ENCODE measurements around the gene TRAPPC3. TPM values are rescaled to one million over a fixed set of nuclear protein-coding genes. Genes with fewer than 3 reads are reported as not detected.

Gene TRAPPC3
- polyA plus RNA-seq, 10 donors = 32.3 to 44.8 (median 33.9) TPM

- no peak for DNase-seq
Measured at GRCh38 chr1:36128126-36128904, 21.0 kb downstream of the TRAPPC3 start.

DNA sequence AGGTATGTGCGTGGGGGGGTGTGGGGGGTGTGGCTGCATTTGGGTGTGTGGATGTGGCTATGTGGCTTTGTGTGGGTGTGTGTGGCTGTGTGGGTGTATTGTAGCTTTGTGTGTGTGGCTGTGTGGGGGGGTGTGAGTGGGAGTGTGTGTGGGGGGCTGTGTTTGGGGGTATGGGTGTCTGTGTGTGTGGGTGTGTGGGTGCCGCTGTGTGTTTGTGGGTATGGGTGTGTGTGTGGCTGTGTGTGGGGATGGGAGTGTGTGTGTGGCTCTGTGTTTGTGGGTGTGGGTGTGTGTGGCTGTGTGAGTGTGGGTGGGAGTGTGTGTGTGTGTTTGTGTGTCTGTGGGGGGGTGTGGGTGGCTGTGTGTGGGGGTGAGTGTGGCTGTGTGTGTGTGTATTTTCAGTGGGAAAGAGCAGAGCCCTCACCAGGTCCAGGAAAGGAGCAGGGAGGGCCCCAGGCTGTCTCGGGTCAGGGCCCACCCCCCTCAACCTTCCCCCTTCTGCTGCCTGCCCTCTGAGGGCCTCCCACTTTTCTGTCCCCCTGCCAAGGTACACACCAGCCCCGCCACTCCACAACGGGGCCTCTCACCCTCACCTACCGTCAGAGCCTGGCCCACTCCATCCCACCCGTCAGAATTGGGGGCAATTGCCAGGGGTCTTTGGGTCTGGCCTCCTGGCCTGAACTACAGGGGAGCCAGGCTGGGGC, 22.3 kb downstream of the TRAPPC3 start:
- DNase-seq = no peak

DNA sequence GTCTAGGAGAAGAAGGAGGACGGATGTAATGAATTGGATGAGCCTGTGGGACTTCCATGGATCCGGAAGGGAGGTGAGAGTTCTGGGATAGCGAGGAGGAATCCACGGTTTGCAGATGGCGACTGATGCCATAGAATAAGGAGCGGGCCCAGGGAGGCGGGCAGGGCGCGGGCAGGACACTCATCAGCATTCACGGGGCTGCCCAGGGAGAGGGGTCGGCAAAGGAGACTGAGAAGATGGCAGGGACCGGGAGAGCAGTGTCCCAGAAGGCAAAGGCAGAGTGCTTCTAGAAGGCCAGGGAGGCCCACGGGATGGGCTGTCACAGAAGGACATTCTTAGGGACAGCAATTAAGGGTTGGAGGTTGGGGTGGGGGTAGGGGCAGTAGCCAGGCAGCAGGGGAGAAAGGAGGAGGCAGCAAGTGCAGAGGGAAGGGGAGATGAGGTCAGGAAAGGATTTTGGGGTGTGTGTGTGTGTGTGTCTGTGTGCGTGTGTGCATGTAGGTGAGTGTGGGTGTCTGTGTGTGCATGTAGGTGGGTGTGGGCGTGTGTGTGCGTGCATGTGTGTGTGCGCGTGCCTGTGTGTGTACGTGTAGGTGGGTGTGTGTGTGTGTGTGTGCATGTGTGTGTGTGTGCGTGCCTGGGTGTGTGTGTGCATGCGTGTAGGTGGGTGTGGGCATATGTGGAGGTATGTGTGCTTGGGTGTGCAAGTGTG, 23.1 kb downstream of the TRAPPC3 start:
- no peak for DNase-seq

DNA sequence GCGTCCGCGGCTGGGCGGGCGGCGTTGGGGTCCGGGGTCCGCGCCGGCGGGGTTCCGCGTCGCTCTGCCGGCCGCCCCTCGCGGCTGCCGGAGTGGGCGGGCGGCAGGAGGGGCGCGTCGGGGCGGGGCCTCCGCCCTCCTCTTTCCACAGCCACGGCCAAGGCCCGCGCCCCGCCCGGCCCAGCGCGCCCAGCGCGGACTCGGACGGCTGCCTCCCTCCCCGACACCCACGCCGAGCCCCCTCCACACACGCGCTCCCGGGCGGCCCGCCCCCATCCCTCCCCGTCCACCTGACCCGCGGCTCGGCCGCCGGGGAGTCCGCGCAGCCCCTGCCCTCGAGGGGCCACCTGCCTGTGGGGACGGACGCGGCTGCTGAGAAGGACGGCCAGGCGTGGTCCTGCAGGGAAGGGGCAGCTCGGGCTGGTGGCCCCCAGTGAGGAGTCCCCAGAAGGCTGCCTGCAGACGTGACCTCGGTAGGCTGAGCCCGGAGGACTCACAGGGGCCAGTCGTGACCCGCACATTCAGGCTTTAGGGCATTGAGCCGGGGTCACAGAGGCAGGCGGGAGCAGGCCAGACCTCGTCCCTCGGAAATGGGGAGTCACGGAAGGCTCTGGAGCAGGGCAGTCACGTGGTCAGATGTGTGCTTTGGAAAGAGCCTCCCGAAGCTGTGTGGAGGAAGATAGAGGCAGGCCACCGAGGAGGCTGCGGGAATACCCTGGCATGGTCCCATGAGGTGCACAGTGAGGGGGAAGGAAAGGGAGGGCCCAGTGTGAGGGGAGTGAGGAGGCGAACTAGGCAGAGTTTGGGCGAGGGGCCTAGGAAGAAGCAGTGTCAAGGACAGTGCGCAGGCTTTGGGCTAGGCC, 23.9 kb downstream of the TRAPPC3 start, which contains the start of gene COL8A2:
Gene COL8A2, minus strand, starts transcription at position 94 of the 863 bp plus-strand sequence. CDS start 24,980 bp downstream, outside the sequence.
- peak in 2 of 3 donors; percentile 73 to 84 for DNase-seq

DNA sequence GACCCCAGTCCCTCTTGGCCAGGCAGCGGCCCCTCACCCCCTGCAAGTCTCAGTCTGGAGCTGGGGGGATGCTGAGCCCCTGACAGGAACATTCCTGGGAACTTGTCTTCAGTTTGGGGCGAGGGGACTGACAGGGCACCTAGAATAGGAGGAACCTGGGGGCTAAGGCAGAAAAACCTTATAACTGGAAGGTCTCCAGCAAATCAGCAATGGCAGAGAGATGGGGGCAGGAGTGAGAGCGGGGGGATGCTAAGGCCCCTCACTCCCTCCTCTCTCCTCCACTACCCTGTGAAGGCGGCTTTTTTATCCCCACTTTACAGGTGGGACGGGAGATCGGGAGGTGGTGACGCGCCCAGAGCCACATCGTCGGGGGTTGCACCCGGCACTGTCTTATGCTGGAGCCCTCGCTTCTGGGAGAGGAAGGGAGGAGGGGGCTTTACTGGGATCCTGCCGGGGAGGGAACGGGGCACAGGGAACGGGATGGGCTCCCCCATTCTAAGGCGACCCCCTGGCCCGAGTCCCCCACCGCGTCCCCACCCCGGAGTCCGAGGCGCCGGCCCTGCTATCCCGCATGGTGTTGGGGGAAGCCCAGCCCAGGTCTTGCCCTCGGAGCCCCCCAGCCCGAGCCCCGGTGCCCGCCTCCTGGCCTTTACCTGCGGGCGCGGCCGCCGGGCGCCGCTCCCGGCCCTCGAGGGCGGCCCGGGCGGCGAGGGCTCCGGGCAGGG, 24.7 kb downstream of the TRAPPC3 start:
- DNase-seq = no peak

DNA sequence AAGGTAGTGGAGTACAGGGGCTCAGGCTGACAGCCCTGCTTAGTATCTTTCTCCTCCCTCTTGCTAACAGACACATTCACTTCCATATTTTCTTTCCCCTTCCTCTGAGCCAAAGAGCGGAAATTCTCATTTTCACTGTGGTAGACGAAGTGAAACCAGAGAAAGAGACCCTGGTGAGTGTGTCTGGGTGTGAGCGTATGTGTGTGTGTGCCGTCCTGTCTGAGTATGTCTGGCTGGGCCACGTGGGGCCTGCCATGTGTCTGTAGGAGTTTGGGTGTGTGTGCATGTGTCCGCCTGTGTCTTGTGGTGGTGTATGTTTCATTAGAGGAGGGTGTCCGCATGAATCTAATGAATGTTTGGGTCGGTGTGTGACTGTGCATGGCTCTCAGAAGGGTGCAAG, 25.9 kb downstream of the TRAPPC3 start:
- DNase-seq = peak in 1 of 3 donors; percentile 73

- DNase-seq = no peak
Measured at GRCh38 chr1:36122062-36123030, 26.9 kb downstream of the TRAPPC3 start.

DNA sequence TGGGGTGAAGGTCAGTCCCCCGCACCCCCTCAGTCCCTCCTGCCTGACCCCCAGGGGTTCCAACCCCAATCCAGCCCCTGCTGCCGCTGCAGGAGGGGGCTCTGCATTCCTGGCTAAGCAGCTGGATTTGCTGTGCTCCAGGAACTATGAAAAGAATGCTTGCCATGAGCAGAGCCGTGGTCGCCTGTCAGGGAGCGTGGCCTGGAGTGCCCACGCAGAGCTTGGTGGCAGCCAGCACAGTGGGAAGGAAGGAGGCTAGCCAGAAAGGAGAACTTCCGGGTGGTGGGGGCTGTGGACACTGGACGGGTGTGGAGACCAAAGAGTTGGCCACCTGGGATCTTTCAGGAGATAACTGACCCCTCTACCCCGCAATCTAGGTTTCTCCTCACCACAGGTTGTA, 29.8 kb downstream of the TRAPPC3 start:
- DNase-seq = no peak

DNA sequence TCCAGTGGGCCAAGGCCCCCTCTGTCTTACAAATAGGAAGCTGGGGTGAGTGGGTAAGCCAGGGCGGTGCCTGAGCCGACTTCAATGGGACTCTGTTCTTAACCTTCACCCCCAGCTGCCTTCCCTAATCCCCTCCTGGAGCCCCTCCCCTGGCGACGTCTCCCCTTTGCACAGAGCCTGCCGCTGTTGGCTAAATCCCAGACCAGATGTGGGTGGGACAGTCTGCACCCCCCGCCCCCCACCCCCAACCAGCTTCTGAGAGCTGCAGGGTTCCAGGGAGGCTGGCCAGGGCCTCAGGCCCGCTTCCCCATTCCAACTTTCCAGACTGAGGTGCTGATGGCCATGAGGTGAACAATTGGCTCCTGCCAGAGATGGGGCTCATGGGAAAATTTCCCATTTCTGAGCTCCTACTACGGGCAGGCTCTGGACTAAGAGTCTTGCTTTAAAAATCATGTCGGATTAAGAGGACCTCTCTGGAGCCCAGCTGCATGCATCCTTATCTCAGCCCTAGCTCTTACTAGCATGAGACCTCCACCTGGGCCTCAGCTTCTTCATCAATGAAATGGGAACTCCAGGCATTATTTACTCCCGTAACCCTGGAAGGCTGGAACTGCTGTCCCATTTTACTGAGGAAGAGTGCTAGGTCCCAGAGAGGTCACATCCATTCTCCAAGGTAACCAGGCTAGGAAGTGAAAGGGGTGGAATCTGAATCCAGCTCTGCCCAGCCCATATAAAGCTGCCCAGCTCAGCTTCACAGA, 30.7 kb downstream of the TRAPPC3 start:
- no peak for DNase-seq

DNA sequence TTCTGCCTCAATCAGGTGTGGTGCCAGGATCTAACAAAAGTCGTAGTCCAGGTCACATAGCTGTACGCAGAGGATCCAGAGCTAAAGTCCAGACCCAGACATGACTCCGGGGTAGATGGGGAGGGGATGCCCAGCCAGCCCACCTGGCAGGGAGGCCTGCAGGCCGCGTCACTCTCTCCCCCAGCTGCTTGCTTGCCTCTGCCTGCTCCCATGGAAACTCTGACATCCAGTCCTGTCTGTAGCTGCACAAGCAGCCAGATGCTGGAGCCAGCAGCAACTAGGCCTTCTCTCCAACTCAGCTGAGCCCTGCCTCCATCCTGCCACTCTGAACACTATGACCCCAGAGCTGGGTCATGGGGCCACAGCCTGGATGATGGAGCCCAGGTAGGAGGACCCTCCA, 32.4 kb downstream of the TRAPPC3 start:
- DNase-seq = peak in 2 of 3 donors; percentile 77 to 87

- DNase-seq = peak in 1 of 3 donors; percentile 17
Measured at GRCh38 chr1:36115931-36116330, 33.4 kb downstream of the TRAPPC3 start.

DNA sequence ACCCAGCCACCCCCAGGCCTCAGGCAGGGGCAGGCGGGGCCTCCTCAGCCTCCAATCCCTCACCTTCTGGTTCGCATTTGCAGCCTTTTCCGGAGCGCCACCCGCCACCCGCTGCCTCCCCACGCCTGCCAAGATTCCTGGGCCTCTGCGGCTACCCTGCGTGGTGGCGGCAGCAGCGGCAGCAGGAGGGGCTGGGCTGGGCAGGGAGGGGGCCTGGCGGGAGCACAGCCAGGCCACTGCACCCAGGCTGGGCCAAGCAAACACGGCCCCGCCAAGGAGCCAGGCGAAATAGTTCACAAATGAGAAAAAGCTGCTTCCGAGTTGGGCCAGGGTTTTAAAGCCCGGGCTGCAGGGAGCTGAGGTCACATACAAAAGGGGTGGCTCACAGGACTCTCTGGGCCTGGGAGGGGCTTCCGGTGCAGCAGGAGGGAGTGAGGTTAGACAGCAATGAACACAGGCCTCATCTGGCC, 34.1 kb downstream of the TRAPPC3 start:
- DNase-seq = peak; percentile 56 to 84 (median 62)

DNA sequence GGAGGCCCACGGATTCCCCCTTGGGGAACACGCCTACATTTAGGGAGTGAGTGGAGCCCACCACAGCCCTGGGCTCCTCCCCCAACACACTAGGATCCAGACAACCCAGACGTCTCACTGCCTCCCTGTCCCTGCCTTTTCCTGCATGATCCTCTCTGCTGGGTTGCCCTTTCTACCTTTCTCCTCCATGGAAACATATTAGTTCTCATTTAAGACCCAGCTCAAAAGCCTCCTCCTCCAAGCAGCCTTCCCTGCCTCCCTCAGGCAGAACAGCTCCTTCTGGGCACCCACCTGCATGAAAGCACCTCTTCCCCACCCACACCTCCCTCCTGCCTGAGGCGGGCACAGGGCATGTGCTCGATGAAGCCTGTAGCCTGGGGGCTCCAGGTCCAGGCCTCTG, 34.9 kb downstream of the TRAPPC3 start:
- DNase-seq = no peak

GRCh38 chr1:36112823-36113222, 36.5 kb downstream of the TRAPPC3 start:
- DNase-seq = no peak

DNA sequence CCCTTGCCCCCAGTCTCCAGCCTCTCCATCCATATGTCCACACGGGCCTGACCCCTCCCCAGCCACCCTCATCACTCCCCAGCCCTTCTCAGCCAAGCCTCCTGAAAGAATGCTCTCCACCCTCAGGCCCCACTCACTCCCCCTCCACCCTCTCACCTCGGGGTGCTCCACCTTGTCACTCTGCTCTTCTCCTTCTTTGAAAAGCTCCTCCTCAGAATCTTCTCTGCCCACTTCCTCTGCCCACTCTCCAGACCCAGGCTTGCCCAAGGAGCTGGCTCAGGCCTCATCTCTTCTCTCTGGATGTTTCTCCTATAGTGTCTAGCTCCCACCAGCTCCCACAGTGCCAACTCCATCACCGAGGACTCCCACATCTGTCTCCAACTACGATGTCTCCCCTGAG, 38.1 kb downstream of the TRAPPC3 start:
- DNase-seq = no peak

DNA sequence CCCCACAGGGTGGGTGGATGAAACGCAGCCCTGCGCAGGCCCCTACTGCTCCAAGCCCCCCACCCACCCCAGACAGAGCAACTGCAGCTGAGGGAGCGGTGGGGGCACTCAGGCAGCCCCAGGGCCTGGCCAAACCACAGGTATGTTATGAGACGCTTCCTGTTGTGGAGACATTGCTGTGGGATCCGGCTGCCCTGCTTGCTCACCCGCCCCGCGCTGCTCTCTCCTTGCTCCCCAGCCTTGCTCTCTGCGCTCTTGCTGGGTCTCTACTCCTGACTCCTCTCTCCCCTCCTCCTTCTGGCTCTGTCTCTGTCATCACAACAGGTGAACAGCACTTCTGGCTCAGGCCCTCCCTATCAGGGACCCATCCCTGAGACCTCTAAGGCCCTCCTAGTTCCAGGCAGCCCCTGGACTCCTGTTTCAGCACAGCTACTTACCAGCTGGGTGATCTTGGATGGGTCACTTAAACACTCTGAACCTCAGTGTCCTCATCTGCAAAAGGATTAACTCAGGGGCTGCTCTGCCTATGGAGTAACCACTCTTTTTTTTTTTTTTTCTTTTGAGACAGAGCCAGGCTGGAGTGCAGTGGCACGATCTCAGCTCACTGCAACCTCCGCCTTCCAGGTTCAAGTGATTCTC, 40.1 kb downstream of the TRAPPC3 start:
- peak in 1 of 3 donors; percentile 57 for DNase-seq

GRCh38 chr1:36108314-36108713, 41.0 kb downstream of the TRAPPC3 start:
- no peak for DNase-seq

- DNase-seq = no peak
Measured at GRCh38 chr1:36107394-36107793, 41.9 kb downstream of the TRAPPC3 start.

Data from muscle of back (tissue), 11 donors.